Lower leg skin (tissue), 4 donors: Measurements from ENCODE around the gene LIPT1. TPM values are rescaled to one million over a fixed set of nuclear protein-coding genes. Genes with fewer than 3 reads are reported as not detected.

Experiments used
- DNase-seq, 2 donors: peaks; one replicate each; pipeline ENCODE4 v3.0.0-alpha.2; 2019; ENCODE audit warnings: low spot score in 2 of 2
- H3K4me3 ChIP-seq: fragments of 200-600 bp; sonication (generic); 2 replicates; pipeline ENCODE4 v1.5.1; 2017; ENCODE audit warnings: mild to moderate bottlenecking, low read depth; ENCODE audit not compliant: poor library complexity, severe bottlenecking
- POLR2A ChIP-seq, 2 donors: fragments of 450-650 bp; IDR thresholded peaks; one replicate each; pipeline ENCODE4 v1.6.1; 2016 to 2017; ENCODE audit warnings: antibody characterized with exemption in 2 of 2, mild to moderate bottlenecking in 1 of 2, moderate library complexity in 1 of 2
- WGBS, 2 donors: methylation state at CpG; one replicate each; pipeline ENCODE4 v1.1.5; 2018; 5-methylcytosine and 5-hydroxymethylcytosine counted together
- intact Hi-C: fragments of 100-400 bp; cut with DNase I; formaldehyde crosslinking; loops from one replicate; pipeline ENCODE4 v1.15.0; 2023; ENCODE audit warnings: low total_unique reads
- total RNA-seq, 4 donors: library from RNA; depleted of rRNA; stranded (reverse); fragments of >200 nt; gene quantifications; one replicate each; pipeline ENCODE4 v1.1.0, GENCODE V29; 2016
- TF ChIP-seq, protein P1 (sequence below), 3 donors: fragments of 450-650 bp; IDR thresholded peaks; one replicate each; pipeline ENCODE4 v1.5.1; 2016; ENCODE audit warnings: antibody characterized with exemption in 3 of 3, mild to moderate bottlenecking in 3 of 3, moderate library complexity in 2 of 3

The LIPT1 gene
- total RNA-seq, 4 donors from 2014 or later, result 3.3 to 9.8 (median 5.7) TPM

- 71 to 72% methylated on average over 6 of the region's 6 CpGs for WGBS, 2 donors
- TF ChIP-seq, protein P1, sequence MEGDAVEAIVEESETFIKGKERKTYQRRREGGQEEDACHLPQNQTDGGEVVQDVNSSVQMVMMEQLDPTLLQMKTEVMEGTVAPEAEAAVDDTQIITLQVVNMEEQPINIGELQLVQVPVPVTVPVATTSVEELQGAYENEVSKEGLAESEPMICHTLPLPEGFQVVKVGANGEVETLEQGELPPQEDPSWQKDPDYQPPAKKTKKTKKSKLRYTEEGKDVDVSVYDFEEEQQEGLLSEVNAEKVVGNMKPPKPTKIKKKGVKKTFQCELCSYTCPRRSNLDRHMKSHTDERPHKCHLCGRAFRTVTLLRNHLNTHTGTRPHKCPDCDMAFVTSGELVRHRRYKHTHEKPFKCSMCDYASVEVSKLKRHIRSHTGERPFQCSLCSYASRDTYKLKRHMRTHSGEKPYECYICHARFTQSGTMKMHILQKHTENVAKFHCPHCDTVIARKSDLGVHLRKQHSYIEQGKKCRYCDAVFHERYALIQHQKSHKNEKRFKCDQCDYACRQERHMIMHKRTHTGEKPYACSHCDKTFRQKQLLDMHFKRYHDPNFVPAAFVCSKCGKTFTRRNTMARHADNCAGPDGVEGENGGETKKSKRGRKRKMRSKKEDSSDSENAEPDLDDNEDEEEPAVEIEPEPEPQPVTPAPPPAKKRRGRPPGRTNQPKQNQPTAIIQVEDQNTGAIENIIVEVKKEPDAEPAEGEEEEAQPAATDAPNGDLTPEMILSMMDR (IDR thresholded peaks at IDR 0.05), result no peak
- no peak for TF ChIP-seq POLR2A (IDR thresholded peaks at IDR 0.05)
- no peak for DNase-seq
- H3K4me3 ChIP-seq, result no peak overlapping the region
- intact Hi-C loops, result no loop called here
Observed at GRCh38 chr2:99198103-99198841, 43.5 kb downstream of the LIPT1 start.

DNA sequence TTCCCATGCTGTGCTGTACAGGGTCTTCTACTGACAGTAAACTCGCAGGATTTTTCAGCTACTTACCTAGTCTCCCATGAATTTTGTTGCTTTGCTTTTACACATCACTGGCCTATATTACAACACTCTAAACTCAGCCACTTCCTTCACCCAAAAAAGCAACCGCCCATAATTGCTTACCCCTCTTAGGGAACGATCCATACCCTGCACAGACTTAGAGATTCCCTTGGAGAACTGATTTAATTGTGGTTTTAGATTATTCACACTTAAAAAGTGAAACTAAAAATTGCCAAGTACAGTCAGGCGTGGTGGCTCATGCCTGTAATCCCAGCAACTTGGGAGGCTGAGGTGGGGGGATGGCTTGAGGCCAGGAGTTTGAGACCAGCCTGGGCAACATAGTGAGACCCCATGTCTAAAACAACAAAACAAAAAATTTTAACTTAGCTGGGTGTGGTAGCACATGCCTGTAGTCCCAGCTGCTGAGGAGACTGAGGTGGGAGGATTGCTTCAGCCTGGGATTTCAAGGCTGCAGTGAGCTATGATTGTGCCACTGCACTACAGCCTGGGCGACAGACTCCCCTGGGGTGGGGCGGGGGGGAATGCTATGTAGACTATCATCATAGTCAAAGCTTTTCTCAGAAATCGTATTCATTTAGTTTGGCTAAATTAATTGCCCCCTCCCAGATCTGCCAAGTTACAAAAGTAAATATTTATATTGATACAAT, 45.5 kb downstream of the LIPT1 start:
- no peak for DNase-seq
- intact Hi-C loops, result no loop called here
- TF ChIP-seq, protein P1 (IDR thresholded peaks at IDR 0.05), result no peak
- TF ChIP-seq POLR2A (IDR thresholded peaks at IDR 0.05), result no peak
- whole genome bisulfite sequencing, 2 donors, result 88 to 91% methylated on average over 7 of the region's 7 CpGs
- H3K4me3 ChIP-seq, result no peak overlapping the region

DNA sequence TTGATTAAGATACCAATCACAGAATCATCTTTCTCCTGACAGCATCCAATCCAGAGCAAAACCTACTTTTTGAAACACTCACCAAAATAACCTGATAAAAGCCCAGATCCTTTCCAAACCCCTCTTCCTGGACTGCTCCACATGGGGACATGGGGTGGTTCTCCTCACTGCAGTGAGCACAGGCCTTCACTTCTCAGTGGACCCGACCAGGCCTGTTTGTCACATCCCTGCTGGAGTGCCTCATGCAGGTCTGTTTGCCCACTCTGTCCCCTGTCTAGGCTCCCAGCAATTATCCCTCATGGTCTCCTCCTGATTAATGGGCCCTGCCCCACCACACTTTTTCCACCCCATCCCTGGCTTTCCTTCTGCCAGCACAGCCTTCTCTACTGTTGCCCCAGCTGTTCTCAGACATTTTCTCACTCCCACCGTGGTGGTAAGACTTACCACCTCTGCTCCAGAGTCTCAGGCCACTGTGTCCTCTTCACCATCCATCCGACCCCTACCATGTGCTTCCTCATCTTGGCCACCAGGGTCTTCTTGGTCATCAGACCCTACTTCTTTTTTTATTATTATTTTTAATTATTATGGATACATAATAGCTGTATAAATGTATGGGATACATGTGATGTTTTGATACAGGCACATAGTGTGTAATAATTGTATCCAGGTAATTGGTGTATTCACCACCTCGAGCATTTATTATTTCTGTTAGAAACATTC, 47.4 kb downstream of the LIPT1 start:
- TF ChIP-seq, protein P1 (IDR thresholded peaks at IDR 0.05), result no peak
- TF ChIP-seq POLR2A (IDR thresholded peaks at IDR 0.05), result no peak
- intact Hi-C loops, result no loop called here
- H3K4me3 ChIP-seq, result no peak overlapping the region
- DNase-seq, result no peak
- WGBS, 2 donors, result 89 to 96% methylated on average over 4 of the region's 4 CpGs

GRCh38 chr2:99205491-99205890, 50.7 kb downstream of the LIPT1 start:
- no peak for DNase-seq
- H3K4me3 ChIP-seq, result no peak overlapping the region
- WGBS, 2 donors, result 76 to 82% methylated on average over 5 of the region's 5 CpGs
- intact Hi-C loops, result no loop called here
- TF ChIP-seq, protein P1 (IDR thresholded peaks at IDR 0.05), result no peak
- TF ChIP-seq POLR2A (IDR thresholded peaks at IDR 0.05), result no peak

Other genes starting within 250 kb of the LIPT1 start
- 10 to 100 TPM; 10.9 to 22.6 (median 14.0) TPM for gene CRACDL, start 218.7 kb upstream of the LIPT1 start, total RNA-seq
- gene C2orf15, start 13.3 kb upstream of the LIPT1 start, total RNA-seq, result 1 to 10 TPM; 1.2 to 4.2 (median 2.7) TPM
- gene TSGA10, start within 50 bp of the LIPT1 start, total RNA-seq, result 10 to 100 TPM in 2 of 4 donors, 1 to 10 TPM in 2; 7.0 to 12.6 (median 10.8) TPM
- gene MITD1, start 26.1 kb downstream of the LIPT1 start, total RNA-seq, result 10 to 100 TPM; 14.5 to 32.4 (median 25.4) TPM
- gene MRPL30, start 26.2 kb downstream of the LIPT1 start, total RNA-seq, result 10 to 100 TPM; 26.6 to 33.0 (median 30.0) TPM
- 1 to 10 TPM in 1 of 4 donors, not detected in 3; 9.6 TPM for gene LYG2, start 100.7 kb downstream of the LIPT1 start, total RNA-seq
- gene LYG1, start 146.2 kb downstream of the LIPT1 start, total RNA-seq, result 1 to 10 TPM in 1 of 4 donors, under 1 TPM in 1, not detected in 2; 0.97 to 1.7 TPM
- gene TXNDC9, start 181.4 kb downstream of the LIPT1 start, total RNA-seq, result 10 to 100 TPM; 22.8 to 36.5 (median 33.1) TPM
- 10 to 100 TPM; 25.4 to 30.7 (median 29.0) TPM for gene EIF5B, start 182.4 kb downstream of the LIPT1 start, total RNA-seq